ENCODE measurements around the gene RINL.

Gene RINL

GRCh38 chr19:38848299-38849146, 29.6 kb downstream of the RINL start:
- no peak for DNase-seq

- DNase-seq: no peak
These were observed 32.0 kb downstream of the RINL start for GRCh38 chr19:38846097-38846496.

GRCh38 chr19:38845374-38846024, 32.6 kb downstream of the RINL start:
- DNase-seq: no peak

- no peak for DNase-seq
These were observed 33.9 kb downstream of the RINL start for GRCh38 chr19:38844093-38844686.

- DNase-seq: no peak
These were observed 34.8 kb downstream of the RINL start for GRCh38 chr19:38843175-38843758.

- no peak for DNase-seq
These were observed 35.5 kb downstream of the RINL start for GRCh38 chr19:38842439-38843174.

GRCh38 chr19:38841787-38842438, 36.2 kb downstream of the RINL start:
- DNase-seq: no peak

- DNase-seq: no peak
These were observed 36.8 kb downstream of the RINL start for GRCh38 chr19:38841180-38841766.

GRCh38 chr19:38840583-38840968, 37.5 kb downstream of the RINL start:
- DNase-seq: no peak

GRCh38 chr19:38839816-38840582, 38.1 kb downstream of the RINL start:
- no peak for DNase-seq

- DNase-seq: no peak
These were observed 38.9 kb downstream of the RINL start for GRCh38 chr19:38838986-38839761.

GRCh38 chr19:38838208-38838985, 39.7 kb downstream of the RINL start:
- DNase-seq: no peak

- no peak for DNase-seq
These were observed 40.4 kb downstream of the RINL start for GRCh38 chr19:38837656-38838121.

- no peak for DNase-seq
These were observed 41.0 kb downstream of the RINL start for GRCh38 chr19:38836983-38837626.

GRCh38 chr19:38836159-38836982, 41.7 kb downstream of the RINL start:
- no peak for DNase-seq

GRCh38 chr19:38834590-38834989, 43.5 kb downstream of the RINL start:
- DNase-seq: no peak

GRCh38 chr19:38834104-38834490, 44.0 kb downstream of the RINL start:
- DNase-seq: no peak

GRCh38 chr19:38833092-38833425, 45.0 kb downstream of the RINL start:
- no peak for DNase-seq

Measured in fibroblast of skin of right biceps (primary cell).